Measurements from ENCODE around the gene RSRC1.

GRCh38 chr3:158102242-158103080, 7.4 kb upstream of the RSRC1 start:
- TF ChIP-seq POLR2AphosphoS5 (IDR thresholded peaks at IDR 0.05; ENCODE audit: low read depth, low read length) = no peak
- no peak for TF ChIP-seq POLR2A (IDR thresholded peaks at IDR 0.05; ENCODE audit: low read depth, low read length)
- TF ChIP-seq POU2F2 (IDR thresholded peaks at IDR 0.05; ENCODE audit: low read depth, low read length) = no peak
